Hippocampal formation (tissue), 2 donors: Measurements from ENCODE around the gene UST.
"Not testable (repeated sequence)": the region's sequence is repeated elsewhere in the genome, so short reads cannot be mapped to it uniquely, and the experiment has no call there.

ENCODE experiments used
- DNase-seq, 2 donors: peaks; one replicate each; lab custom pipeline; 2025; lab: John Stamatoyannopoulos, UW

Gene UST

GRCh38 chr6:148898376-148899014, 151.7 kb downstream of the UST start:
- no peak for DNase-seq

- DNase-seq = no peak
These were observed 158.4 kb downstream of the UST start for GRCh38 chr6:148904896-148905870.

- no peak for DNase-seq
These were observed 159.1 kb downstream of the UST start for GRCh38 chr6:148905901-148906300.

- DNase-seq = no peak
These were observed 159.6 kb downstream of the UST start for GRCh38 chr6:148906386-148906785.

- no peak for DNase-seq
These were observed 160.7 kb downstream of the UST start for GRCh38 chr6:148907573-148907972.

- DNase-seq = no peak
These were observed 165.4 kb downstream of the UST start for GRCh38 chr6:148912252-148912651.

GRCh38 chr6:148915810-148916209, 169.0 kb downstream of the UST start:
- DNase-seq = no peak

- not testable (repeated sequence) for DNase-seq
These were observed 169.7 kb downstream of the UST start for GRCh38 chr6:148916485-148916884.

GRCh38 chr6:148924226-148925012, 177.6 kb downstream of the UST start:
- no peak for DNase-seq

- DNase-seq = no peak
These were observed 178.9 kb downstream of the UST start for GRCh38 chr6:148925701-148926100.

GRCh38 chr6:148926478-148926877, 179.6 kb downstream of the UST start:
- DNase-seq = no peak

GRCh38 chr6:148927586-148927985, 180.8 kb downstream of the UST start:
- no peak for DNase-seq

- no peak for DNase-seq
These were observed 182.0 kb downstream of the UST start for GRCh38 chr6:148928811-148929210.

GRCh38 chr6:148932208-148932607, 185.4 kb downstream of the UST start:
- DNase-seq = no peak

GRCh38 chr6:148932731-148933130, 185.9 kb downstream of the UST start:
- no peak for DNase-seq

- DNase-seq = peak in 1 of 2 donors; percentile 2
These were observed 187.7 kb downstream of the UST start for GRCh38 chr6:148934539-148934938.

- no peak for DNase-seq
These were observed 188.1 kb downstream of the UST start for GRCh38 chr6:148934961-148935360.

GRCh38 chr6:148935705-148936435, 189.0 kb downstream of the UST start:
- DNase-seq = no peak

GRCh38 chr6:148943451-148943850, 196.6 kb downstream of the UST start:
- DNase-seq = no peak

- no peak for DNase-seq
These were observed 197.8 kb downstream of the UST start for GRCh38 chr6:148944608-148945007.

GRCh38 chr6:148945301-148946021, 198.6 kb downstream of the UST start:
- no peak for DNase-seq
